HepG2 (cell line): ENCODE results near the gene NRDE2. TPM values are rescaled to one million over a fixed set of nuclear protein-coding genes. Genes with fewer than 3 reads are reported as not detected.

ENCODE experiments used
- AGO2 ChIP-seq: fragments of 200-400 bp; formaldehyde crosslinking; optimal IDR thresholded peaks from 2 replicates; pipeline ENCODE3; 2017; ENCODE audit warnings: mild to moderate bottlenecking, low read depth, low read length, moderate library complexity
- ARHGAP35 ChIP-seq: sonication (generic); formaldehyde crosslinking; IDR thresholded peaks from 2 replicates; pipeline ENCODE4 v1.9.0; 2022; ENCODE audit warnings: mild to moderate bottlenecking, inconsistent platforms, moderate library complexity, missing genetic modification reagents, borderline replicate concordance
- ARID5B ChIP-seq: IDR thresholded peaks from 2 replicates; pipeline ENCODE4 v1.4.0; 2020; ENCODE audit warnings: mild to moderate bottlenecking, missing genetic modification reagents
- ATF1 ChIP-seq: IDR thresholded peaks from 2 replicates; pipeline ENCODE4 v1.6.1; 2016; ENCODE audit warnings: mild to moderate bottlenecking, control low read depth
- CBX2 ChIP-seq, 2 experiments: fragments of 200-600 bp in 1 of 2; sonication (generic); formaldehyde crosslinking in 1 of 2; IDR thresholded peaks; 2 replicates each; pipeline versions ENCODE4 v1.7.0 to v1.8.1; 2018 to 2022; ENCODE audit warnings: low read depth in 2 of 2, low read length in 1 of 2, mild to moderate bottlenecking in 1 of 2, missing genetic modification reagents in 1 of 2
- DMAP1 ChIP-seq: IDR thresholded peaks from 2 replicates; pipeline ENCODE4 v1.6.1; 2016
- DZIP1 ChIP-seq: sonication (generic); formaldehyde crosslinking; IDR thresholded peaks from 2 replicates; pipeline ENCODE4 v1.5.0; 2020; ENCODE audit warnings: mild to moderate bottlenecking, missing genetic modification reagents
- KDM5A ChIP-seq: fragments of 200-600 bp; sonication (generic); IDR thresholded peaks from 2 replicates; pipeline ENCODE4 v1.7.0; 2018; ENCODE audit warnings: antibody characterized with exemption, mild to moderate bottlenecking, low read length, borderline replicate concordance
- KMT2B ChIP-seq: IDR thresholded peaks from 2 replicates; pipeline ENCODE4 v1.6.1; 2016; ENCODE audit warnings: missing genetic modification reagents, missing compliant biosample characterization
- MXD3 ChIP-seq: IDR thresholded peaks from 2 replicates; pipeline ENCODE4 v1.6.1; 2016; ENCODE audit warnings: mild to moderate bottlenecking, missing biosample characterization, missing genetic modification reagents
- NFIC ChIP-seq: IDR thresholded peaks from 2 replicates; pipeline ENCODE4 v1.6.1; 2012; ENCODE audit warnings: mild to moderate bottlenecking, low read length, inconsistent platforms
- NR2C2 ChIP-seq: sonication (generic); formaldehyde crosslinking; IDR thresholded peaks from 2 replicates; pipeline ENCODE4 v1.4.0; 2020; ENCODE audit warnings: missing genetic modification reagents, mild to moderate bottlenecking, moderate library complexity, borderline replicate concordance
- PATZ1 ChIP-seq: sonication (generic); formaldehyde crosslinking; IDR thresholded peaks from 2 replicates; pipeline ENCODE4 v1.4.0; 2020; ENCODE audit warnings: missing genetic modification reagents
- PHF20 ChIP-seq: sonication (generic); formaldehyde crosslinking; IDR thresholded peaks from 2 replicates; pipeline ENCODE4 v1.5.0; 2020; ENCODE audit warnings: mild to moderate bottlenecking, missing genetic modification reagents
- RCOR2 ChIP-seq: IDR thresholded peaks from 2 replicates; pipeline ENCODE4 v1.6.1; 2016; ENCODE audit warnings: missing biosample characterization, missing genetic modification reagents
- ZNF260 ChIP-seq: sonication (generic); formaldehyde crosslinking; IDR thresholded peaks from 2 replicates; pipeline ENCODE4 v1.4.0; 2020; ENCODE audit warnings: missing genetic modification reagents, low read depth, mild to moderate bottlenecking, borderline replicate concordance
- ZNF562 ChIP-seq: sonication (generic); formaldehyde crosslinking; IDR thresholded peaks from 2 replicates; pipeline ENCODE4 v1.8.0; 2022; ENCODE audit warnings: missing genetic modification reagents, borderline replicate concordance
- ZSCAN31 ChIP-seq: sonication (generic); formaldehyde crosslinking; IDR thresholded peaks from 2 replicates; pipeline ENCODE4 v1.5.0; 2020; ENCODE audit warnings: low read depth, mild to moderate bottlenecking, missing genetic modification reagents
- polyA plus RNA-seq, 8 experiments: library from polyadenylated mRNA; depleted of rRNA in 3 of 8; stranded (reverse) in 7 of 8; unstranded in 1 of 8; fragments of >200 nt; fragmentation: Illumina TruSeq in 4 of 8; extraction: Trizol in 4 of 8; gene quantifications; 2 replicates each; pipeline versions ENCODE4 v1.2.1 to v1.2.3, GENCODE V29; 2011 to 2016; ENCODE audit warnings: low read depth in 4 of 8, missing spikeins in 1 of 8, mixed read lengths in 1 of 8; ENCODE audit not compliant: insufficient read depth in 1 of 8
- total RNA-seq, 5 experiments: library from RNA; depleted of rRNA; stranded (reverse); fragments of >200 nt; fragmentation: Illumina TruSeq; extraction: Trizol; gene quantifications; 2 replicates each; pipeline ENCODE4 v1.2.3, GENCODE V29; 2016; ENCODE audit warnings: low read depth in 1 of 5

The NRDE2 gene
- total and polyA plus RNA-seq, 2 of the 13 experiments (the other 11 are each of a cell fraction or from before 2014, with no cell fraction given) = 5.6 to 12.5 TPM

GRCh38 chr14:90256354-90257131 lies 75.2 kb downstream of the NRDE2 start, which contains the start of gene PSMC1 (continued):
- TF ChIP-seq DZIP1 (peak; percentile 59; the same call in 1 of the 2 replicates), ATF1 (peak; percentile 58; the same call in 1 of the 2 replicates), ARHGAP35 (CRISPR knock-in tag) (peak; percentile 88; the same call in 1 of the 2 replicates), ZNF562 (CRISPR knock-in tag) (no peak), PATZ1 (CRISPR knock-in tag) (no peak), ZNF260 (CRISPR knock-in tag) (no peak), CBX2 (IDR thresholded peaks at IDR 0.05; ENCODE audit: low read depth, low read length) (no peak), CBX2 (CRISPR knock-in tag; IDR thresholded peaks at IDR 0.05; ENCODE audit: low read depth) (0 out of 2 replicates have a peak, but pooled peaks have one; percentile 46), RCOR2 (CRISPR knock-in tag) (0 out of 2 replicates have a peak, but pooled peaks have one; percentile 28), NFIC (0 out of 2 replicates have a peak, but pooled peaks have one; percentile 19), DMAP1 (CRISPR knock-in tag) (peak; percentile 93), ZSCAN31 (CRISPR knock-in tag) (no peak), AGO2 (peak; percentile 70), MXD3 (CRISPR knock-in tag) (peak; percentile 77), ARID5B (CRISPR knock-in tag) (peak; percentile 55), NR2C2 (CRISPR knock-in tag) (peak; percentile 67; the same call in 1 of the 2 replicates), KMT2B (CRISPR knock-in tag) (peak; percentile 93), PHF20 (CRISPR knock-in tag) (peak; percentile 95), KDM5A (peak; percentile 90)
